Adrenal gland (tissue), 5 donors: Measurements from ENCODE around the gene SYNGAP1.

Experiments
- POLR2A ChIP-seq, 2 donors: fragments of 450-650 bp; IDR thresholded peaks; one replicate each; pipeline ENCODE4 v1.6.1; 2017; ENCODE audit warnings: antibody characterized with exemption in 2 of 2, mild to moderate bottlenecking in 2 of 2, moderate library complexity in 1 of 2
- TF ChIP-seq, protein P1 (sequence below), 6 experiments: fragments of 450-650 bp in 4 of 6; fragments of 200-600 bp in 2 of 6; sonication (generic) in 1 of 6; IDR thresholded peaks; 1 replicate in 5 of 6; 2 replicates in 1 of 6; pipeline versions ENCODE4 v1.5.1 to v1.8.0; 2016 to 2021; ENCODE audit warnings: antibody characterized with exemption in 6 of 6, mild to moderate bottlenecking in 2 of 6, moderate library complexity in 1 of 6
- donor health status: DM: no; HTN: no; CAD: no.

DNA sequence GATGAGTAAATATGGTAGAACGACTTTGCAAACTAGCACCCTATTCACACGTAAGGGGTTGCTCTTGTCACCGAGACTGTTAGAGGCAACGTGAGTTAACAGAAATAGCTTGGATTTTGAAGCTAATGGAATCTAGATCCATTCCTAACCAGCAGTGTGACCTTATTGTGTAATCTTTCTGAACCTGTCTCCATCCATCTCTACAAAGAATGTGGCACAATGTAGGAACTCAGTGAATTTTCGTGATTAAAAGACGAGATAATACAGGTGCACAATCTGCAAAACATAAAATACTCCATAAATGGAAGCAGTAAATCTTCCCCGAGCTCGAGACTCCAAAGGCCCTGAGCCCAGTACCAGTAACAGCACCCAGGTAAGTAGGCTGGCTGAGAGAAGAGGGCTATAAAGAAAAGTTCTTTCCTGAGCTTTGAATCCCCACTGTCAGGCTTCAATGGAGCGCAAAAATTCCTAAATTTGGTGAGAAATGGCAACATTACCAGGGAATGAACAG is 29.0 kb upstream of the SYNGAP1 start:
- TF ChIP-seq, protein P1, sequence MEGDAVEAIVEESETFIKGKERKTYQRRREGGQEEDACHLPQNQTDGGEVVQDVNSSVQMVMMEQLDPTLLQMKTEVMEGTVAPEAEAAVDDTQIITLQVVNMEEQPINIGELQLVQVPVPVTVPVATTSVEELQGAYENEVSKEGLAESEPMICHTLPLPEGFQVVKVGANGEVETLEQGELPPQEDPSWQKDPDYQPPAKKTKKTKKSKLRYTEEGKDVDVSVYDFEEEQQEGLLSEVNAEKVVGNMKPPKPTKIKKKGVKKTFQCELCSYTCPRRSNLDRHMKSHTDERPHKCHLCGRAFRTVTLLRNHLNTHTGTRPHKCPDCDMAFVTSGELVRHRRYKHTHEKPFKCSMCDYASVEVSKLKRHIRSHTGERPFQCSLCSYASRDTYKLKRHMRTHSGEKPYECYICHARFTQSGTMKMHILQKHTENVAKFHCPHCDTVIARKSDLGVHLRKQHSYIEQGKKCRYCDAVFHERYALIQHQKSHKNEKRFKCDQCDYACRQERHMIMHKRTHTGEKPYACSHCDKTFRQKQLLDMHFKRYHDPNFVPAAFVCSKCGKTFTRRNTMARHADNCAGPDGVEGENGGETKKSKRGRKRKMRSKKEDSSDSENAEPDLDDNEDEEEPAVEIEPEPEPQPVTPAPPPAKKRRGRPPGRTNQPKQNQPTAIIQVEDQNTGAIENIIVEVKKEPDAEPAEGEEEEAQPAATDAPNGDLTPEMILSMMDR (IDR thresholded peaks at IDR 0.05) = no peak
- no peak for TF ChIP-seq POLR2A (IDR thresholded peaks at IDR 0.05)
